NCI-H82 treated with DMSO at 0.1 percent for 48 hours (cell line): ENCODE measurements around the gene LETM1.
"Not testable (repeated sequence)": the region's sequence is repeated elsewhere in the genome, so short reads cannot be mapped to it uniquely, and the experiment has no call there.

Source experiments
- DNase-seq: peaks from one replicate; lab custom pipeline; 2025; ENCODE audit not compliant: unreplicated experiment; lab: John Stamatoyannopoulos, UW

LETM1 gene

DNA sequence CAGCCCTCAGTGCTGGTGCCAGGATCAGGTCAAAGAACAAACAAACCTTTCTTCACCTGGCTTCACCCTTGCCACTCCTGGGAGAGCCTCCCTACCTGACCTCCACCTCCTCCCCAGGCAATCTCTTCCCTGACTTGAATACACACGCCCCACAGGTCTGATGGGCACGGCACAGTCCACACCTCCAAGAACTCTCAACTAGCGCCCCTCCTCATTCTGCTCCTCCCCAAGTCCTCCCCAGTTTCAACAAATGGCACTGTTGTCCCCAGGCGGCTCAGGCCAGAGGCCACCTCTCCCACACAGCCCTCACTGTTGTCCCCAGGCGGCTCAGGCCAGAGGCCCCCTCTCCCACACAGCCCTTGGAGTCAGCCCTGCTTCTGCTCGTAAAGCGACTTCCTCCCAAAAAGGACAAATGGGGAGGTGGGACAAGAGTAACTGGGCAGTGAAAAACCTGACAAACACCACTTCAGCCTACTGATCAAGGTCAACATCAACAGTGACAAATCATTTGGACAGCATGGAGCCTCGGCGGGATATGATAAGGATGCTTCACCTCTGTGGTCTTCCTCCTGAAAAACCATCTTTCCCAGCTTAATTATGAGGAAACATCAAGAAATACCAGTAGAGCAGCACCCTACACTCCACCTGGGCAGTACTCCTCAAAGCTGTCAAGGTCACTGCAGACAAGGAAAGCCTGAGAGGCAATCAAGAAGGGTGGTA is 2.9 kb downstream of the LETM1 start:
- no peak for DNase-seq

DNA sequence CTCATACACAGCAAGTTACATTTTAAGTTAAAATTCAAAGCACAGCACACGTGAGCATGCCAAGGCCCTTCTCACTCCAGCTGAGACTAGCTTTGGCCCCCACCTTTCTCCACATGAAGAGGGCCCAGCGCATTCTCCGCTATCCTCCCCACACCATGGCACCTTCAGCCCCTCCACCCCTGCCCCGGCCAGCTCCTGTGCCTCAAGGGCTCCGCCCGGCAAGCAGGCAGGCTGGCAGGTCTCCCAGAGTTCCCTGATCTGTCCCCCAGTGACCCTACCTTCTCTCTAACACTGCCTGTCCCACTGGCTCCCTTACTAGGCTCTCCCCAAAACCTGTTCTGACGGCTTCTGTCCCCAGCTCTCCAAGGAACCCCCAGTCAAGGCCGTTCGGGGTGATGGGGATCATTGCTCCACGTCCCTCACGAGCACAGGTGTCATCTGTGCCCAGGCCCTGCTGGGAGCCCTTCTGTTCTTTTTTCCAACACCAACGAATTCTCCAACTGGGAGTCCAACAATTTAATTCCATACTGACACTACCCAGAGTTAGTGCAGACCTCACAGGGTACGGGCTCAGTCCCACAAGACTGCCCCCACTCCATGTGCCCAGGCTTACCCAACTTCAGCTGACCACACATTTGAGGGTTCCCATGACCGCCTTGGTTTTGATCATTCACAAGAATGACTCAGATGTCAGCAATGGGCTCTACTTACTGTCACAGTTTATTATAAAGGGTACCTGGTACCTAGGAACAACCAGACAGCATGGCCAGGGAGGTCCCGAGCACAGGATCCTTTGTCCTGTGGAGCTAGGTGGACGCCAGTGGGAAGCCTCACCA is 4.2 kb downstream of the LETM1 start:
- DNase-seq, result no peak

DNA sequence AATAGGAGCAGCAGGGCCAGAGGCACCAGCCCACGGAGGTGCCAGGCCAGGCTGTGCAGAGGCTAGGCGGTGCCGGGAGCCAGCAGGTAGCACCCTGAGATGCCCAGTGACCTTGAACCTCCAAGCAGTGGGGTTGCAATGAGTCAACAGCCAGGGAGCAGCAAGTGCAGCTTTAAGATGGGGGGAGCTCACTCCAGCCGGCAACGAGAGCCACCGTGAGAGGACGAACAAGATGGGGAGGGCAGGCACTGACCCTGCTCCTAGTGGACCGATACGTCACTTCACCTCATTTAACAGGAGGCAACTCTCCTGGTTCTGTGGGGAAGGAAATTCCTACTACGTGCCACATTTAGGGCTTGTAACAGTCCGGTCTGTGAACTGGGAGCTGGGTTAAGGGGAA is 4.8 kb downstream of the LETM1 start:
- no peak for DNase-seq

DNA sequence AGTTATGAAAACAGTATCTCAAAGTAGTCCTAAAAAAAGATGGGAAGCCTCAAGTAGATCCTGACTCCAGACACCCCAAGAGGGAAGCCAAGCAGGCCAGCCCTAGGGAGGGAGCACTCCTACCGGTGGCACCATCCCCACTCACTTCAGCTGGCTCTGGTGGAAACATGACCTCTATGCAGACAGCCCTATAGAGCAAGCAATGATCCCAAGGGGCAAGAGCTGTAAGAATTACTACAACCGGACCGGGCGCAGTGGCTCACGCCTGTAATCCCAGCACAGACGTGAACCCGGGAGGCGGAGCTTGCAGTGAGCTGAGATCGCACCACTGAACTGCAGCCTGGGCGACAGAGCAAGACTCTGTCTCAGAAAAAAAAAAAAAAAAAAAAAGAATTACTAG is 5.7 kb downstream of the LETM1 start:
- no peak for DNase-seq

DNA sequence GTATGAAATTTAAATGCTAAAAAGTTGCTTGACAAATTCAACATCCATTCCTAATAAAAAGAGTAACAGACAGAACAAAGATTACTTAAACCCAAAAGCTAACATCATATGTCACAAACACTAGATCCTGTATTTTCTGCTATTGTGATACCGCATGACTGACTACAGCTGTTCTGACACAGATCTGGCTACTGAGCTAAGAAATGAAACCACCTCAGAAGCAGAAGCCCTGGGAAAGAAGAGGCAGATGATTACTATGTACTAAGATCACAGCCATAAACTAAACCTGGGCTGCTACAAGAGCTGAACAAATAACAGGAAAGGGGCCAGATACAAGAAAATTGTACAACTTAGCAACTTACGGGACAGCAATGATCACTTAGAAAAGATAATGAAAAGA is 9.4 kb downstream of the LETM1 start:
- DNase-seq, result no peak

DNA sequence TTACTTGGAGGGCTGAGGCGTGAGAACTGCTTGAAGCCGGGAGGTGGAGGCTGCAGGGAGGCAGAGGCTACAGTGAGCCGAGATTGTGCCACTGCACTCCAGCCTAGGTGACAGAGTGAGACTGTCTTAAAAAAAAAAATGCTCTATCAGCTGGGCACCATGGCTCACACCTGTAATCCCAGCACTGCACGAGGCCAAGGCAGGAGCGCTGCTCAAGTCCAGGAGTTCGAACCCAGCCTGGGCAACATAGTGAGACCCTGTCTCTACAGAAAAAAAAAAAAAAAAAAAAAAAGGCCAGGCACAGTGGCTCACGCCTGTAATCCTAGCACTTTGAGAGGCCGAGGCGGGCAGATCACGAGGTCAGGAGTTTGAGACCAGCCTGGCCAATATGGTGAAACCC is 11.3 kb downstream of the LETM1 start:
- DNase-seq, result not testable (repeated sequence)

DNA sequence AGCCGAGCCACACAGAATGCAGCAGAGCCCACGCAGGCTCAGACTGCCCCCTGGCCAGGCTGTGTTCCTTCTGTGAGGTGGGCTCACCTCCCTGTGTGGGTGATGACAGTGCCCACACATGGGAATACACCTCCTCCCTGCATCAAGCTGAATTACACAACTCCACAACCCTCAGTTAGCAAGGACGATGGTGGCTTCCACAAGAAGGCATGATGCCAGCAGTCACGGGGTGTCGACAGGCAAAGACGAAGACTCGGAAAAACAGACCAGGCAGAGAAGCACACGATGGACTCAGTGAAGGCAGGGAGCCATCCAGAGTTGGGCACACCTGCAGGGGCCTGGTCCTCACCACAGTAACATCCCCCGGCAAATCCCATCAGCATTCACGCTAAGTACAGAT is 12.1 kb downstream of the LETM1 start:
- no peak for DNase-seq

DNA sequence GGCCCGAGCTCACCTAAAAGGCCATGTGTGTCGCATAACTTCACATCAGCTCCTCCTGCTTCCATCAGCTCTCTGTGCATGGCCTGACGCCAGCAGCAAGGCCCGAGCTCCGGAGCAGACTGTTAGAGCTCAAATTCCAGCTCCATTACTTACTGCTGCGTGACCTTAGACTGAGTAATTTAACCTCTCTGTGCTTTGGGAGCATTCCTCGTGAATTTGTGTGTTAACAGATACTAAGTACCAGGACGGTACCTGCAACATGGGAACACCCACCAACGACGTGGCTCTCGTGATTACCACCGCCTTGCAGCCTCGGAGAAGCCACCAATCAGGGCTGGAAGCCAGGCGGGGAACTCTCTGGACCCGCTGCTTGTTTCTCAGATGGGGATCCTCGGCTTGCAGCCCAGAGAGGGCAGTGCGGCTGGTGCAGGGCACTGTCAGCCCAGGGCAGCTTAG is 12.9 kb downstream of the LETM1 start:
- no peak for DNase-seq

DNA sequence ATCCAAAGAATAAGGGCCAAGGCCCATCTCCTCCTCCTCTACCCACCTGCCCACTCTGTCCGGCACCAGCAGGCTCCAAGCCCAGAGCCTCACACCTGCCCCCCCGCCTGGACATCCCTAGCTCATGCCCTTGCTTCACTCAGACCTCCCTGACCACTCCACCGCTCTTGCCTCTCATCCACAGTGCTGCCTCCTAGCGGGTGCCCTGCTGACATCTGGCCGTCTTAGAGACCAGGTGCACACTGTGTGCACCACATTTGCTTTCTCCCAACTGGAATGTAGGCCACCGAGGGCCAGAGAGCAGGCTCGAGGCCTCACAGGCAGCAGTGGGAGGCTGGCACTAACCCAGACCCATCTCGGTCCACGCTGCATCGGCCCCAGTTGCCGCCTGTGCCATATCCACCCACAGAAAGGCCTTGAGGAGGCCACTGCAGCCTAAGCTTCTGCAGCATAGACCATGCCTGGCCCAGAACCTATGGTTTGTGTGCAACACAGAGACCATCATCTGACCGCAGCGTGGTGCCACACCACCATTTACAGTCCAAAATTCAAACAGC is 13.5 kb downstream of the LETM1 start:
- DNase-seq, result no peak

DNA sequence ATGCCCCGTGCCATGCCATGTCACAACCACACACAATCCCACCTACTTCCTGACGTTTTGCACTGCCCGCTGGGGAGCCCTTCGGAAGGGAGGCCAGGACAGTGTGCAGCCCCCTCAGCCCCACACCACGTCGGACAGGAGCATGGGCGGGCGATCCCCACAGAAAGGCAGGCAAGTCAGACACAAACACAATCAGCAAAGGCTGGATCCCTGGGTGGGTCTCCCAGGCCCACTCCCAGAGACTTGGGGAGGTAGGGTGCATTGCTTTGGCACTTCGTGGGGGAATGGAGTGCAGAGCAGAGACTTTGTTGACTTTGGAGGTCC is 14.1 kb downstream of the LETM1 start:
- no peak for DNase-seq

DNA sequence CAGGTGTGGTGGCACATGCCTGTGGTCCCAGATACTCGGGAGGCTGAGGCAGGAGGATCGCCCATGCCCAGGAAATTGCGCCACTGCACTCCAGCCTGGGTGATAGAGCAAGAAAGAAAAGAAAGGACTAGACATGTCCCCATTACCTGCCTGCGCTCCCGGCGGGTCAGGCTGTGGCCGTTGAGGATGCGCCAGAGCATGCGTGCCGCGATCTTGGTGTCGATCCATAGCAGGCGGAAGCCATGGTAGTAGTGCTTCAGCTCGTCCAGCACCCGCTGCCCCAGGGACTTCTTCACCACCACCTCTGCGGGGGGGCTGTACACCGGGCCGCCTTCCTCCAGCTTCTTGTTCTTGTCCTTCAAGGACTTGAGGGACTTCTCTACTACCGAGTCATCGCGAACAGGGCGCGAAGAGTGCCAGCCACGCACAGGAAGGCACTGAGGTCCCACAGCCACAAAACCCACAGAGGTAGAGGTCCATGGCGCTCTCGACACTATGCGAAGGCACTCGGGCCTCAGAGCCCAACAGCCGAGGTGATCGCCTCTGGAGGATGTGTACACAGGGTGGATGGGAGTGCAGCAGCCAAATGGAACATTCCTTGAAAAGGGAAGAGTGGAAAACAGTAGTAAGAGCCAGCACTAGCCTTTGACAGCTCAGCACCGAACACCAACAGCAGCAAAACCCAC is 14.6 kb downstream of the LETM1 start:
- DNase-seq, result no peak

DNA sequence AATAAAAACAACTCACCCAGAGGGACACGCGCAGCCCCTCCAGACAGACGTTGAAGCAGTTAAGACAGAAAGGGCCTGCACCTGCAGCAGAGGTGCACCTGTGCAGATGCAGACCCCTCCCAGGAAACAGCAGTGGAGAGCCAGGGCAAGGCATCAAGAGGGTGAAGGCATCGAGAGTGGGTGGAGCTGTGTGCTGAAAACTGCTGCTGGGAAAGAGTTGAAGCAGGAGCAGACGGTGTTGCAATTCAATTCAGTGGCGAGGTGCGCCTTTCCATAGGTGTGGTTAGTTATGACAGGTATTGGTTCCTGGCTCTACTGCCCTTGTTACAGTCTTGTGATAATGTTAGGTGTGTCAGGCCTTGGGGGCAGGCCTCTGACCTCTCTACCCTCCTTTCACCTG is 16.7 kb downstream of the LETM1 start:
- DNase-seq, result no peak

DNA sequence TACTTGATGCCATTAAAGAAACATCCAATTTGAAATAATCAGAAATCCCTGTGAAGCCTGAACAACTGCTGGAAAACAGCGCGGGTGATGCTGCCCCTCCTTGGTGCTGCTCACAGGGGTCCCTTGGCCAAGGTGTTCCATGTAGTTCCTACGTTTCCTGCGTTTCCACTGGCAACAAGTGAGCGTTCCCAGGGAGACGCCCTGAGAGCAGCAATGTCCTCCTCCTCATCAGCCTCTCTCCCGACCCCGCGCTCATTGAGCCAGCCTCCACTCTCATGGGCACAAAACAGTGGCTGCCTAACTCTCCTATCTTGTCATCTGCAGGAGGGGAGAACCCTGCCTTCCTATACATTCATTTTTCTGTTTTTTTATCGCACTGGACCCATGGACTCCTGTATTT is 18.9 kb downstream of the LETM1 start:
- no peak for DNase-seq

DNA sequence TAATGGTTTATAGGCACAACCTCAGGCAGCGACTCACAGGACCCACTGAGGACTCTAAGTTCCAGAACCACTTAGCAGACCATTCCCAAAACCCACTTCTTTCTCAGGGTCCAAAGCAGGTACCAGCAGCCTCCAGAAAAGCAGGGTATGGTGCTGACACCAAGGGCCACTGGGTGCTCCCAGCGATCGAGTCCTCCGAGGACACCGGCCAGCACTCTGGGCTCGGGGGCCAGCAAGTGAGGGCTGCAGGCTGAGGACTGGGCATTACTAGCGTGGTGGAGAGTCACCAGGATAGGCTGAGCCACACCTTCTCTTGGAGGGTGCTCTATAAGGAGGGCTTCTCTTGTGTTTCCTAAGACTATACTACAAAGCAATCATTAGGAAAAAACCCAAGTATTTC is 19.3 kb downstream of the LETM1 start:
- no peak for DNase-seq

DNA sequence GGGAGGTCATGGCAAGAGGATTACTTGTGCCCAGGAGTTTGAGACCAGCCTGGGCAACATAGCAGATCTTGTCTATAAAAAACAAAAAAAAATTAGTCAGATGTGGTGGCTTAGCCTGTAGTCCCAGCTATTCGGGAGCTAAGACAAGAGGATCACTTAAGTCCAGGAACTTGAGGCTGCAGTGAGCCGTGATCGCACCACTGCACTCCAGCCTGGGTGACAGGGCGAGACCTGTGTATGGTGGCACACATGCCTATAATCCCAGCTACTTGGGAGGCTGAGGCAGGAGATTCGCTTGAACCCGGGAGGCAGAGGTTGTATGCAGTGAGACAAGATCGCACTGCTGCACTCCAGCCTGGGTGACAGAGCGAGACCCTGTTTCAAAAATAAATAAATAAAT is 20.1 kb downstream of the LETM1 start:
- not testable (repeated sequence) for DNase-seq

DNA sequence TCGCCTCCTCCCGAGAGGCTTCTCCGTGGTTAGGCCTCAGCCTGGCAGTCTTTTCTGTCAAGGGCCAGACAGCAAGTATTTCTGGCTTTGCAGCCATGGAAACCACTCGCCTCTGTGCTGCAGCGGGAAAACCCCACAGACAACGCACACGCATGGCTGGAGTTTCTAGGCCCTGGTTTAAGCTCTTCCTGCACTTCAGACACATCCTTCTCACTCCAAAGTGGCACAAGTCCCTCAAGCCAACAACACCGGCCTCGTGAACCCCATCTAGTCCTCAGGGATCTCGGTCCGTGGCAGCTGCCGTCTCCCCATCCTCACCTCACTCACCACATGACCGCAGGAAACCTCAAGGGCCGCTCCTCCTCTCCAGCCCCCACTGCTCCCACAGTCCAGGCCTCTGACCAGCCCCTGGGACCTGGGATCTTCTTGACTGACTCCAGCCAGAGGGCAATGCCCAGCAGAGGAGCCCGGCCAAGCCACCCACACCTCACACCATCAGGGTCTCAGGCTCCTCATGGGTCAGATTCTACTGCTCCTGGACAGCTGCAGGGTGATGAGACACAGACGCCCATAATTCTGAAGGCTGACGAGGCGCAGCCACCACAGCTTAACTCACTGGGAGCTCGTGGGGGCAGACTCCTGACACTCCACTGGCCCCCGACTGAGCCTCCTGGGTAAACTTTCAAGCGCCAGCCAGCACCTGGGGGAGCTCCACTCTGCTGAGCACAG is 21.7 kb downstream of the LETM1 start:
- DNase-seq, result no peak

DNA sequence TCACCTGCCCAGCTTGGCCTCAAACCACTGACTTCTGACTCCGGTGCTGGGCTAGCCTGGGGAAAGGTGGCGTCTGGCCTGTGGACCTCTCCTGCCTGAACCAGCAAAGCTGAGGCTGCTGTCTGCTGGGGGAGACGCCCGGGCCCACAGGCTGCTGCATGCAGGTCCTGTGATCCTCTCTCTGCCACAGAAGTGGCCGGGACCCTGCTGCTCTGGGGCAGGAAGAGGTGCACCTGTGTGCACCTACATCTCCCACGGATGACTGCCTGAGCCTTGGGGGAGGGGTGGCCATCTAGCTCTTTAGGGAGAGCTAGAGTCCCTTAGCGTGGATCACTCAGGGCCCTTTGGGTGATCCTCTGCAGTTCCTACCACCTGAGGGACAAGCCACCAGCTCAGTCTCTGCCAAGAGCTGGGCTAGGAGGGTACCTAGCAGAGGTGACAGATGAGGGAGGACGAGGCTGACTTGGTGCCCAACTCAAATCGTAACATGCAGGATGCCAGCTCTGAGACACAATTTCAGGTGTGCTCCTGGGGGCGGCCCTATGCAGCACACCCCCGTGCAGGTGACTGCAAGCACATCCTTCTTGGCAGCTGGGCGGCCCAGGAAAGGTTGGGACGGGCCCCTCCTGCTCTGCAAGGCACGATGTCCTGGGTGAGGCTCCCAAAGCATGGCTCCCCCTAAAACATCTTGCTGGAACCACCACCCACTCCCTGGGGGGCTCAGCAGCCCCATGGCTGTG is 22.5 kb downstream of the LETM1 start:
- no peak for DNase-seq

DNA sequence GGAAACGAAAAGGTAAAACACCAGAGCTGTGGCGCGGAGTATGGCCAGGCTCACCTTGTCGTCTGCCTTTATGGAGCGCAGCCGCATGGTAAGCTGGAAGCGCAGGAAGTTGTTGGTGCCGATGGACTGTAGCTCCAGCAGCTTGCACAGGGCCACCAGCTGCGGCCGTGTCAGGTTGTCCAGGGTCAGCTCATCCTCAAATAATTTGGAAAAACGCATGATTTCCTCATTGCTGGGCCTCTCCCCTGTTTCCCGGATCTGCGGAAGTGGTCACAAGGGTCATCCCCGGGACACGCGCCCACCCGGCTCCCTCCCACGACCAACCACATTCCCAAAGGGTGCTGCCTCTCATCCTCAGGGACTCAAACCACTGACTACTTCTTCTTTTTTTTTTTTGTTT is 23.3 kb downstream of the LETM1 start:
- no peak for DNase-seq

DNA sequence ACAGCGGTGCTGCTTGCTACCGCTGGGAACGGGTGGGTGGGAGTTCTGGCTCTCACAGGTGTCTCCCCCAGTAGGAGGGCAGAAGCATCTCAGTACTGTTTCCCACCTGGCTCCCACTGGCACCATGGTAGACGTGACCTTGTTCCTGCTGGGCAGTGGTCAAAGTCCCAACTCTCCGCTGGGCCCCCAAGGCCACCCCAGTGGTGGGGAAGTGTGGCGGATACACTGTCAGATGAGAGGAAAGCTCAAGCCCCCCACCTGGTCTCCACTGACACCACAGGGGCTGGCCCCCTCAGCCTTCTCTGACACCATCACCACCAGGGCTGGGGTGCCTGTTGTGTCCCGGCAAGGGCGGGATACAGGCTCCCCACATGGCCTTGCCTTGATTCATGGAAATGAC is 24.6 kb downstream of the LETM1 start:
- DNase-seq, result no peak

DNA sequence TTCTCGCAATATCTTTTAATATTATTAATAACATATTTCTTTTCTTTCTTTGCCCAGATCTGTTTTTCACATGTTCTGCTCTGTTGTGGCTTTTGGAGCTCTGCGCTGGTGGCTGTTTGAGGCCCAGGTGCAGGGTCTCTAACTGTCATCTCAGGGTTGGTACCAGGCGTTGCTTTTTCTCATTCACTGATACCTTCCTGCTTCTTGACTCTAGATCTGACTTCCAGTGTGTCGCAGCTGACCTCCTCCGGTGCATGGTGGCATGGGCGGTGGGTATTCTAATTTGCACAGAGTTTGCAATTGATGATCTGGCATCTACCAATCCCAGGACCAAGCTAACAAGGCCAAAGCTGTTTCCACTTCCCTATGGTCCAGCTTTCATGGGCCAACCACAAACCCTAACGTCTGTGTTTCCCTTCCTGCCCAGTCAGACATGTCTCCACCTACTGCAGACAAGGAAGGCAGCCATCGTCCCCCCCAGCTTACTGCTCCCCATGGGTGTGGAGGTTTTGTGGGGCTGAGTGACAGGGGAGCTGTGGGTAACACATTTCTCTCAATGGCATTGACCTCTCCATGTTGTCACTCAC is 25.2 kb downstream of the LETM1 start:
- no peak for DNase-seq
